ENCODE data around the gene PRDM12.

The PRDM12 gene

GRCh38 chr9:130632841-130633240 is 31.6 kb upstream of the PRDM12 start:
- DNase-seq (ENCODE audit: low spot score) = no peak

GRCh38 chr9:130633336-130634190 is 30.8 kb upstream of the PRDM12 start:
- no peak for TF ChIP-seq CTCF (IDR thresholded peaks at IDR 0.05; ENCODE audit: extremely low read depth, missing control alignments)
- no peak for DNase-seq (ENCODE audit: low spot score)

More at GRCh38 chr9:130632841-130633240, 31.6 kb upstream of the PRDM12 start:
- no peak for TF ChIP-seq CTCF (IDR thresholded peaks at IDR 0.05; ENCODE audit: extremely low read depth, missing control alignments)

- no peak for TF ChIP-seq CTCF (IDR thresholded peaks at IDR 0.05; ENCODE audit: extremely low read depth, missing control alignments)
- DNase-seq (ENCODE audit: low spot score) = no peak
Observed at GRCh38 chr9:130634191-130634768, 30.1 kb upstream of the PRDM12 start.

GRCh38 chr9:130634801-130635200 is 29.6 kb upstream of the PRDM12 start:
- no peak for DNase-seq (ENCODE audit: low spot score)
- TF ChIP-seq CTCF (IDR thresholded peaks at IDR 0.05; ENCODE audit: extremely low read depth, missing control alignments) = no peak

- TF ChIP-seq CTCF (IDR thresholded peaks at IDR 0.05; ENCODE audit: extremely low read depth, missing control alignments) = no peak
- DNase-seq (ENCODE audit: low spot score) = no peak
Observed at GRCh38 chr9:130635306-130635705, 29.1 kb upstream of the PRDM12 start.

- DNase-seq (ENCODE audit: low spot score) = no peak
- TF ChIP-seq CTCF (IDR thresholded peaks at IDR 0.05; ENCODE audit: extremely low read depth, missing control alignments) = no peak
Observed at GRCh38 chr9:130635721-130636647, 28.4 kb upstream of the PRDM12 start.
